Activated effector memory CD4-positive, alpha-beta T cell treated with anti-CD3 and anti-CD28 coated beads, Interleukin-2, amount 50 U/mL, for 16 hours (primary cell): ENCODE results near the gene SP1.
"Not testable (repeated sequence)": the region's sequence is repeated elsewhere in the genome, so short reads cannot be mapped to it uniquely, and the experiment has no call there.

Source experiments
- DNase-seq: peaks from one replicate; pipeline ENCODE4 v3.0.0-alpha.2; 2020

Gene SP1

GRCh38 chr12:53361638-53362037, 18.3 kb upstream of the SP1 start:
- DNase-seq: not testable (repeated sequence)

- no peak for DNase-seq
These were observed 14.6 kb upstream of the SP1 start for GRCh38 chr12:53365245-53365904.

GRCh38 chr12:53373554-53374133, 6.3 kb upstream of the SP1 start:
- not testable (repeated sequence) for DNase-seq

DNA sequence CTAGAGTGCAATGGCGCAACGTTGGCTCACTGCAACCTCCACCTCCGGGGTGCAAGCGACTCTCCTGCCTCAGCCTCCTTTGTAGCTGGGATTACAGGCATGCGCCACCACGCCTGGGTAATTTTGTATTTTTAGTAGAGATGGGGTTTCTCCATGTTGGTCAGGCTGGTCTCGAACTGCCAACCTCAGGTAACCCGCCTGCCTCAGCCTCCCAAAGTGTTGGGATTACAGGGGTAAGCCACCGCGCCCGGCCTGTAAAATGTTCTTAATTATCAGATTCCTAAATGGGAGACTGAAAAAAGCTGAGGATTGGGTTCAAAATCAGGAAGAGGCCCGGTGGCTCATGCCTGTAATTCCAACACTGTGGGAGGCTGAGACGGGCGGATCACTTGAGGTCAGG, 5.7 kb upstream of the SP1 start:
- peak; percentile 54 for DNase-seq

DNA sequence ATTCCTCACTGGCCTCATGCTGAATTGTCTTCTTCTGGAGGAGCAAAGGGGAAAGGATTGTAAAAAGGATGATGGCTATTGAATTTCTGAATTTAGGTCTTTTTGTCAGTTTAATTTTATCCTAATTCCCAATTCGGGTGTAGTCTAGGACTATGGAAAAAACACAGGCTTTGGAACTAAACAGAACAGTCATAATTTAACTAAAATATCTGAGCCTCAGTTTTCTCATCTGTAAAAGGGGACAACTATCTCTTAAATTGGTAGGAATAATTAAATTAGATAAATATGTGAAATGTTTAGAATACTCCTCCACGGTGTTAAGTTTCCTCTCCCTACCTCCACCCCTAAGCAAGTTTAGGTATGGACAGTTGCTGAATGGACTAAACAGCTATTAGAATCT, 3.2 kb upstream of the SP1 start:
- no peak for DNase-seq

DNA sequence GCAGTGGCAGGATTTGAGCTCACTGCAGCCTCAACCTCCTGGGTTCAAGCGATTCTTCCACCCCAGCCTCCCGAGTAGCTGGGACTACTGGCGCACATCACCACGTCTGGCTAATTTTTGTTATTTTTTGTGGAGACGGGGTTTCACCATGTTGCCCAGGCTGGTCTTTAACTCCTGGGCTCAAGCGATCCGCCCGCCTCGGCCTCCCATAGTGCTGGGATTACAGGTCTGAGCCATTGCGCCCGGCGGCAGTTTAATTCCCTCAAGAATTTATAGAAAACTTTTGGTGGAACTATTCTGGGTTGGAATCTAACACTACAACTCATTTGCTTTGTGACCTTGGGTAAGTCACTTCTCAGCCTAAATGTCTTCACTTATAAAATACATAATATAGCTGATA, 1.8 kb upstream of the SP1 start:
- peak; percentile 43 for DNase-seq

GRCh38 chr12:53378724-53379388, 1.1 kb upstream of the SP1 start:
- DNase-seq: no peak

DNA sequence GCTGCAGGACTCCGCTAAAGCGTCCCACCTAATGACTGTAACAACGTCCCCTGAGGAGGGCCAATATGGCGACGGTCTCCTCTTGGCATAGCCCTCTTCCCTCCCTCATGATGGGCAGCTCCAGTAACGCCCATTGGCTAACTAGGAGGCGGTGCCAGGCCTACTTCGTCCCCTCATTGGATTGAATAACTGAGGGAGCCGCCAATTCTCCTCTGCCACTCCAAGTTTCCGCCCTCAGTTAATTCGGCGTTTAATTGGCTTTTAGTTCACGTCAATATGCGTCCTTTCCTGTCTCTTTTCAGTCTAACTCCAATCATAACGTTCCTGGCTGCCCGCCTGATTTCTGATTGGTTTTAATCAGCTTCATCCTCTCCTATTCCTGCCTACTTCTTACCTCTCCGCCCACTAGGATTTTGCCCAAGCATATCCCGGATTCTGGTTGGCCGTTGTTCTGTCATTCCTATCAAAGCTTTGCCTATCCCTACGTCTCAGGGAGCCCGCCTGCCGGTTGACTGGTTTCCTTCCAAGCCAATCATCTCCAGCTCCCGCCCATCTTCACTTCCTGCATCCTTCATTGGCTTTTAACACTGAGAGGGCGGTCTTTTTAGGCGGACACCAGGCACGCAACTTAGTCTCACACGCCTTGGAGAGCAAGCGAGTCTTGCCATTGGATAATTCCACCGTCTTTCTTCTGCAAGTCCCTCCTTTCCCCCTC, 430 bp upstream of the SP1 start:
- peak; percentile 97 for DNase-seq

DNA sequence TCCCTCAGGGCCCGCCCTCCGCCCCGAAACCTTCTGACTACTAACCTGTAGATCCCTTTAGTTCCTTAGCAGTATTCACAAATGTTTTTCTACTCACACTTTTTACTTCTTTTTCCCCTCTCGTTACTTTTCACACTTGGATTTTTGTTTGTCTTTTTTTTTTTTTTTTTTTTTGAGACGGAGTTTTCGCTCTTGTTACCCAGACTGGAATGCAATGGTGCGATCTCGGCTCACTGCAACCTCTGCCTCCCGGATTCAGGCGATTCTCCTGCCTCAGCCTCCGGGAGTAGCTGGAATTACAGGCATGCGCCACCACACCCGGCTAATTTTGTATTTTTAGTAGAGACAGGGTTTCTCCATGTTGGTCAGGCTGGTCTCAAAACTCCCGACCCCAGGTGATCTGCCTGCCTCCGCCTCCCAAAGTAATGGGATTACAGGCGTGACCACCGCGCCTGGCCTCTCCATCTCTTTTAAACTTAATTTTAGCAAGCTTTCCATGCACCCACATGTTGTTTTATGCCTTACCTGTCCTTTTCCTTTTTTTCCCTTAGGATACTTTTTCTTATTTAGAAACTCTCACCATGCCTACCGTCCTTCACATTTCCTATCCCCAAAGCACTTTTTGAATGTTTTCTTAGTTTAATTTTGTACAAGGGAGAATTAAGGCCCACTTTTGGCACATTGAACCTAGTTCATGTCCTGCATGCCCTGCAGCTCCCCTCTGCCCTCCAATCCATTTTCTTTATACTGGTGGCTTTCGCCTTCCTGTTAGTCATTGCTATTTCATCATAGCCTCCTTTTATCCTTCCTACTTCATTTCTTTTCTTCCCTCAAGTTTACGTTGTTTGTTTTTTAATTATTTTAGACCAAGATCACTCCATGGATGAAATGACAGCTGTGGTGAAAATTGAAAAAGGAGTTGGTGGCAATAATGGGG, 1.1 kb downstream of the SP1 start:
- DNase-seq: no peak

GRCh38 chr12:53381731-53382630, 2.0 kb downstream of the SP1 start:
- DNase-seq: peak; percentile 75

GRCh38 chr12:53383258-53383657, 3.3 kb downstream of the SP1 start:
- DNase-seq: no peak

- DNase-seq: not testable (repeated sequence)
These were observed 6.4 kb downstream of the SP1 start for GRCh38 chr12:53386381-53386780.

- no peak for DNase-seq
These were observed 9.0 kb downstream of the SP1 start for GRCh38 chr12:53388932-53389331.

DNA sequence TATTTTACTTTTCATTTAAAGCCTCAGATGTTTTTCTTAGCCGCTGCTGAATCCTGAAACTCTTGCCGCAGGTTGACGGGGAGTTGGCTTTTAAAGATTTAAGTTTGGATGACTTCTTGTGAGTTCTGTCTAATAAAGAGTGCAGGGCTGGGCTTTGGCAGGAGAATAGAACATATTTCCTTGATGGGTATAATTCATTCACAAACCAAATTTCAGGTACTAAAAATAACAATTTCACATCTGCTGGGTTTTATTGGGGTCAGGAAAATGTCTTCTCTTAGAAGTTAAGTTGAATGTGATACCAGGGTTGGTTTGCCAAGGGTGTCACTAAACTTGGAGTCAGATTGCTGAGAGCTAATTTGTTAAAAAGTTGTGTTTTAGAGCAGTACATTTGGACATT, 9.7 kb downstream of the SP1 start:
- no peak for DNase-seq

GRCh38 chr12:53391724-53392123, 11.7 kb downstream of the SP1 start:
- DNase-seq: no peak

GRCh38 chr12:53399896-53400295, 19.9 kb downstream of the SP1 start:
- no peak for DNase-seq

DNA sequence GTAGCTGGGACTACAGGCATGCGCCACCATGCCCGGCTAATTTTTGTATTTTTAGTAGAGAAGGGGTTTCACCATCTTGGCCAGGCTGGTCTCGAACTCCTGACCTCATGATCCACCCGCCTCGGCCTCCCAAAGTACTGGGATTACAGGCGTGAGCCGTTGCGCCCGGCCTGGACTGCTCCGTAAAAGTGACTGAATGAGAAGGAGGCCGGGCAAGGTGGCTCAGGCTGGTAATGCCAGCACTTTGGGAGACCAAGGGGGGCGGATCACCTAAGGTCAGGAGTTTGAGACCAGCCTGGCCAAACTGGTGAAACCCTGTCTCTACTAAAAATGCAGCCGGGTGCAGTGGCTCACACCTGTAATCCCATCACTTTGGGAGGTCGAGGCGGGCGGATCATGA, 22.4 kb downstream of the SP1 start:
- not testable (repeated sequence) for DNase-seq

DNA sequence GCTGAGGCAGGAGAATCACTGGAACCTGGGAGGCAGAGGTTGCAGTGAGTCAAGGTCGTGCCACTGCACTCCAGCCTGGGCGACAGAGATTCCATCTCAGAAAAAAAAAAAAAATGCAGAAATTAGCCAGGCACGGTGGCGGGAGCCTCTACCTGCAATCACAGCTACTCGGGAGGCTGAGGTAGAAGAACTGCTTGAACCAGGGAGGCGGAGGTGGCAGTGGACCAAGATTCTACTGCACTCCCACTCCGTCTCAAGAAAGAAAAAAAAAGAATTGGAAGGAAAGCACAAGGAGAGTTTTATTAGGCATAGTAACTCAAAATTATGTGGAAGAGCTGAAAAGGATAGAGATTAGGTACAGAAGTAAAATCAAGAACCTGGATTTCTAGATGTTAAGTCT, 22.9 kb downstream of the SP1 start:
- no peak for DNase-seq

DNA sequence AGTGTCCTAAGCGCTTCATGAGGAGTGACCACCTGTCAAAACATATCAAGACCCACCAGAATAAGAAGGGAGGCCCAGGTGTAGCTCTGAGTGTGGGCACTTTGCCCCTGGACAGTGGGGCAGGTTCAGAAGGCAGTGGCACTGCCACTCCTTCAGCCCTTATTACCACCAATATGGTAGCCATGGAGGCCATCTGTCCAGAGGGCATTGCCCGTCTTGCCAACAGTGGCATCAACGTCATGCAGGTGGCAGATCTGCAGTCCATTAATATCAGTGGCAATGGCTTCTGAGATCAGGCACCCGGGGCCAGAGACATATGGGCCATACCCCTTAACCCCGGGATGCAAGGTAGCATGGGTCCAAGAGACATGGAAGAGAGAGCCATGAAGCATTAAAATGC, 31.0 kb downstream of the SP1 start:
- DNase-seq: no peak

DNA sequence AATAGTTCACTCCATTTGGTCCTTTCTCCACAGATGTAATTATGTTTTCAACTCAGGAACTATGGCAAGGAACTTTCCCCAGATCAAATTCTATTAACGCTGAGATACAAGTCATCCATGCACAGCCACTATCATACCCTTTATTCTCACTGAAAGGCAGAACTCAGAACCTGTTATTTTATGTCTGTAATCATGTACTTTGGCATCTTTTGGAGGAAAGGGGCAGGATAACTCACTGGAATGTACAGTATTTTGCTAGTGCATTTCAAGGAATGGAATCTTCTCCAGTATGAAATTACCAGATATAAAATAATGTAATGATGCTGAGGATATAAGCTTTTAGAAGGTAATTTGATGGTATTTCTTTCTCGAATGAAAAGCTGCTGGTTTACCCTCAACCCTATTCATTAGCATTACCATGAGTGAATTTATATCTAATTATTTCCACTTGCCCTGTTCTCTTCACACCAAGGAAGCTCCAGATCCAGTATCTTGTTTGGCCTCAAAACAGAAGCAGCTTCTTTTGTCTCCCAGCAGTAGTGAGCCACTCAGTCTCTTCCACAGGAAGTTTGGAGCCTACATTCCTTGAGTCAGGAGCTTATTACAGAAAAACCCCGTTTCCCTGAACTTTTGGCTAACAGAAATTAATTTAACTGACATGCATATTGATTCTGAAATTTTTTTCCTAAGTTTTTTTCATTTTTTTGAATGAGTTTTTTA, 33.7 kb downstream of the SP1 start:
- no peak for DNase-seq
